Measurements from ENCODE around the gene DYSF.

- TF ChIP-seq REST (IDR thresholded peaks at IDR 0.05; ENCODE audit: low read depth) (no peak), MAX (IDR thresholded peaks at IDR 0.05) (no peak)
These were observed 218.0 kb downstream of the DYSF start for GRCh38 chr2:71671203-71671854.
